GM10847 (cell line): ENCODE data around the gene COBL.

Source experiments
- POLR2A ChIP-seq: IDR thresholded peaks from 2 replicates; pipeline ENCODE4 v1.6.1; 2011; ENCODE audit not compliant: insufficient read length; ENCODE audit errors: extremely low read depth

Gene COBL

DNA sequence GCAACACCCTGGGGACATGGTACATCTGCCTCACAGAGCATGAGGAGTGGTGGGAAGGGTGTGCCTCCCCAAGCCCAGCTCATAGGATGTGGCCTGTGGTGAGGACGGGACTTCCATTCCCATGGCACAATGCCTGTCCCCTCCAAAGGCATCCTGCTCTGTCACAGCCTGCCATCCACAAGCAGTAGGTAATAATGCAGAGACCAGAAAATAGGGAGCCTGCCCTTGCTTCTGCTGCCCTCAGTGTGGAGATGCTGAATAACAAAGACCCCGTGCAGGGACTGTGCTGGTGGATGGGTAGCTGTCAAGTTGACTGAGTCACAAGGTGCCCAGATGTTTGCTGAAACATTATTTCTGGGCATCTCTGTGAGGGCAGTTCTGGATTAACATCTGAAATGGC, 334.0 kb downstream of the COBL start:
- TF ChIP-seq POLR2A: no peak

DNA sequence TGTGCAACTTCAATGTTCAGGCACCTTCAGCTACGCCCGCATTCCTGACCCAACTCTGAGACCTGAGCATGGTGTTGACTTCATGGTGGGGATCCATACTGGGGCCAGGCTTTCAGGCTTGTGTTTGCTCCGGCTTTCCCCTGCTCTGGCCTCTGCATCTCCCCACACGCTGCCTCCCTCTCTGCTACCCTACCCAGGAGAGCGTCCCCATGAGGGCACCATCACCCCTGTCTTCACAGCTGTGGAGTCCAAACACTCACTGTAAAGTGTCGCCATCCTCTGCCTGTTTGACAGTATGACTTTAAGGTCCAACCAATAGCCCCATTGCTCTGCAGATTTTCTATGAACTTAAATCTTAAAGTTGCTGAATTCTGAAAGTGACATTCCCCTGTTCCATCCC, 334.9 kb downstream of the COBL start:
- TF ChIP-seq POLR2A: no peak

DNA sequence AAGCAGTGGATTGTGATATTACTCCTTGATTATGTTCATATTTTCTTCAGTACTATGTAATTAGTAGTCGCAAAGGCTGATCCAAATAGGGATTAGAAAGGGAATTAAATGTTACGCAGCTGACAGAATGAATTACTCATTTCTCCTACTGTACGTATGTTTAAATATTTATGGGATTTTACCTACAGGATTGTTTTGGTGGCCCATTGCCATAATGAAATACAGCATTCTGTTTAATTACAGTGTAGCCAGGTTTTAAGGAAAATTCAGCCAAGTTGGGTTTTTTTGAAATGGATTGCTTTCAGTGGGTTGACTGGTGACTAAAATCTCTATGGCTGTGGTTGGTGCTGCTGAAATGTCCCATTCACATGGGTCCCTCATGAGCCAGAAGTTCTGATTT, 336.2 kb downstream of the COBL start:
- TF ChIP-seq POLR2A: no peak

DNA sequence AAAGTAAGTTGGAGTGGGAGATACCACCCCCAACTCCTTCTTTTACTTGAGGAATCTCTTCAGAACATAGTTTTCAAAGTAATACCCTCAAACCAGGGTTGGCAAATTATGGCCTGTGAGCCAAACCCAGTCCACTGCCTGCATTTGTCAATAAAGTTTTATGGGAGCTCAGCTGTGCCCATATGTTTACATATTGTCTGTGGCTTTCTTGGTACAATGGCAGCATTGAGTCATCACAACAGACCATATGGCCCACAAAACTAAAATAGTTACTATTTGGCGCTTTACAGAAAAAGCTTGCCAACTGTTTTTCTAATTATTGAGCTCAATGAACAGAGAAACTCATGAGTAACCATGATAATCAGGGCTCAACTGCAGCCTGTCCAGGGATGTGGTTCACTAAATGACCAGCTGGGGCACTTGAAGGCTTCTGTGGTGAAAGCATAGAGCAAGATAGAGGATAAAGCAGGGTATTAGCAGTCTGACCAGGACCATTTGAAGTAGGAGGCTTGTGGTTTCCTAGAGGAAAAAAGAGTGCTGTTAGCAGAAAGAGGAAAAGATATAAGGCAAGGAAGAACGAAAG, 337.9 kb downstream of the COBL start:
- TF ChIP-seq POLR2A: no peak

DNA sequence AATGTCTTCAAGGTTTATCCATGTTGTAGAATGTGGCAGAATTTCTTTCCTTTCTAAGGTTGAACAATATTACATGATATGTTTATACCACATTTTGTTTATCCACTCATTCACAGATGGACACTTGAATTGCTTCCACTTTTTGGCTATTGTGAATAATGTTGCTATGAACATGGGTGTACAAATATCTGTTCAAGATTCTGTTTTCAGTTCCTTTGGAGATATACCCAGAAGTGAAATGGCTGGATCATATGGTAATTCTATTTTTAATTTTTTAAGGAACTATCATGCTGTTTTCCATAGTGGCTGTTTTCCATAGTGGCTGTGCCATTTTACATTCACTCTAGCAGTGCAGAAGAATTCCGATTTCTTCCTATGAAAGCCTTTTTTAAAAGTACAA, 339.2 kb downstream of the COBL start:
- no peak for TF ChIP-seq POLR2A

DNA sequence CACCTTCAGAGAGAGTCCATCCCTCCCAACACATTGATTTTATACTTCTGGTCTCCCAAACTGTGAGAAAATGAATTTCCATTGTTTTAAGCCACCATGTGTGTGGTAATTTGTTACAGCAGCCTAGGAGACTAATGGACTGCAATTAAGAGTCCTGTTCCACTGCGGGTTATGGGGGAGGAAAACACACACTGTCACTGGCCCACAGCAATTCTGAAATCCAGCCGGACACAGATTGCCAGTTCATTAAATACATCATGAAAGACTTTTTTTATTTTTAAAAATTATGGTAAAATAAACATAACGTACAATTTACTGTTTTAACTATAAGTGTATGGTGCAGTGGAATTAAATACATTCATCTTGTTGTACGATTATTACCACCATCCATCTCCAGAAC, 340.5 kb downstream of the COBL start:
- no peak for TF ChIP-seq POLR2A

DNA sequence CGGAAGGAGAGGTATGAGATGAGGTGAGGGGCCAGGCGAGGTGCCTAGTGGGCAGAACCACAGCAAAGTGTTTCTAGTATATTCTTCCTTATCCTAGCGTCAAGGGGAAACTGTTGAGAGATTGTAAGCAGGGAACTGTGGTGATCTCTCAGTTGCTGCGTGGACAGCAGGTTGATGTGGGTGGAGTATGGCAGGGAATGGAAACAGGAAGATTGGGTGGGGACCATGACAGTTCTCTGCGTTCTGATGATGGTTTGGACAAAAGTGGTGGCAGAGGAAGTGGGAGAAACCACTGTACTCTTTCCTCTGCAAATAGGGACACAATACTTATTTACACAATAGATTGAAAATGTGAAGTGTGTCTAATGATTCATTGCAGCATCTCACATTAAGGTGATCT, 342.4 kb downstream of the COBL start:
- no peak for TF ChIP-seq POLR2A

DNA sequence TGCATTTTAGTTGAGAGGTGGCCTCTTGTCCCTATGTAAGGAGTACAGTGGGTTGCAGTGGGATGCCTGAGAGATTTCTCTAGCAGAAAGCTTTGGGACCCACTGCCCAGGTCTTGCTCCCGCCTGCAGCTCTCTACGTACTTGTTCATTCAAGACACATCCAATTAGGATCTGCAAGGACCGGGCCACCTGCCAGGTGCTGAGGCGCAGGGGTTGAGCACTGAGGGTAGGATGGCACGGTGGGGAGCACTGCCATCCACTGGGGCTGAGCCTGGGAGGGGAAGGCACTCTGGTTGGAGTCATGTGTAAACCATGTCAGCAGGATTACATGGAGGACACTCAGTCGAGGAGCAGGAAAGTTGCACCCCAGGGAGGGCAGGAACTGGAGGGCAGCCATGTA, 342.8 kb downstream of the COBL start:
- no peak for TF ChIP-seq POLR2A

DNA sequence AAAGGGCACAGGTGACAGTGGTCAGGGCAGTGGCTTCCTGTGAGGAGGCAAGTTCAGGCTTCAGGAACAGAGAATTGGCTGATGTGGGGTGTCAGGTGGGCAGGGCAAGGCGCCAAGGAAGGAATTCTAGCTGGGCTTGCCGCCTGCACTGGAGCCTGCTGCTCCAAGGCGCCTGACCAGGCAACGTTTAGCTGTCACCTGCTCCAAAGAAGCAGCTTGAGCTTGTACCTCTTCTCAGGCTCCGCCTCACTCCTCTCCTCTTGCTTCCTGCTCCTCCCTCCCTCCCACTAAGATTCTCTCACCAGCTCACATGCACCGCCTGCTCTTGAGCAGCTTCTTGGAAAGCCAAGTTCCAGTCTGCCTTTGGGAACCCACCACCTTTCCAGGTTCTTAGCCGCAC, 346.5 kb downstream of the COBL start:
- TF ChIP-seq POLR2A: no peak
